K562 (cell line): Measurements from ENCODE around the gene NUP62. TPM values are rescaled to one million over a fixed set of nuclear protein-coding genes. Genes with fewer than 3 reads are reported as not detected.

Source experiments
- ATF6 ChIP-seq: sonication (generic); formaldehyde crosslinking; IDR thresholded peaks from 2 replicates; pipeline ENCODE4 v1.4.0; 2020; ENCODE audit warnings: mild to moderate bottlenecking, missing genetic modification reagents
- CBX8 ChIP-seq: fragments of 200-600 bp; sonication (generic); IDR thresholded peaks from 2 replicates; pipeline ENCODE4 v1.6.1; 2012; ENCODE audit warnings: borderline replicate concordance, mixed run types, low read depth, mild to moderate bottlenecking, moderate library complexity, mixed read lengths, low read length, control low read depth, inconsistent platforms; ENCODE audit not compliant: poor library complexity, severe bottlenecking; ENCODE audit errors: extremely low read depth
- DPF2 ChIP-seq: fragments of 450-650 bp; IDR thresholded peaks from 2 replicates; pipeline ENCODE4 v1.6.1; 2016
- HNRNPL ChIP-seq: fragments of 200-400 bp; formaldehyde crosslinking; IDR thresholded peaks from 2 replicates; pipeline ENCODE4 v1.6.1; 2017; ENCODE audit warnings: low read depth, mild to moderate bottlenecking, low read length
- NELFE ChIP-seq: IDR thresholded peaks from 2 replicates; pipeline ENCODE4 v1.6.1; 2011; ENCODE audit warnings: mild to moderate bottlenecking; ENCODE audit not compliant: insufficient read depth, insufficient read length
- PKNOX1 ChIP-seq: fragments of 450-650 bp; IDR thresholded peaks from 2 replicates; pipeline ENCODE4 v1.6.1; 2016
- PRDM10 ChIP-seq: fragments of 450-650 bp; IDR thresholded peaks from 2 replicates; pipeline ENCODE4 v1.6.1; 2018; ENCODE audit not compliant: partially characterized antibody
- THRAP3 ChIP-seq: fragments of 450-650 bp; IDR thresholded peaks from 2 replicates; pipeline ENCODE4 v1.6.1; 2016; ENCODE audit warnings: mild to moderate bottlenecking, inconsistent platforms, borderline replicate concordance
- ZNF12 ChIP-seq: sonication (generic); formaldehyde crosslinking; IDR thresholded peaks from 2 replicates; pipeline ENCODE4 v1.4.0; 2020; ENCODE audit warnings: mild to moderate bottlenecking, missing genetic modification reagents
- ZNF551 ChIP-seq: fragments of 250-450 bp; sonication (Bioruptor Pico); IDR thresholded peaks from 2 replicates; pipeline ENCODE4 v1.5.0; 2021; ENCODE audit warnings: mild to moderate bottlenecking, moderate library complexity
- ZNF583 ChIP-seq: fragments of 250-450 bp; sonication (Bioruptor Pico); IDR thresholded peaks from 2 replicates; pipeline ENCODE4 v1.4.0; 2020
- ZNF695 ChIP-seq: fragments of 450-650 bp; formaldehyde crosslinking; IDR thresholded peaks from 2 replicates; pipeline ENCODE4 v1.4.0; 2020; ENCODE audit warnings: mild to moderate bottlenecking, moderate library complexity
- ZNF699 ChIP-seq: fragments of 250-450 bp; sonication (Bioruptor Pico); IDR thresholded peaks from 2 replicates; pipeline ENCODE4 v1.8.0; 2021; ENCODE audit warnings: mild to moderate bottlenecking, moderate library complexity; ENCODE audit not compliant: insufficient replicate concordance
- polyA plus RNA-seq, 8 experiments: library from polyadenylated mRNA; depleted of rRNA in 4 of 8; stranded (reverse) in 5 of 8; unstranded in 3 of 8; fragments of >200 nt; fragmentation: Nextera tagmentation in 2 of 8; fragmentation: Illumina TruSeq in 1 of 8; extraction: Ambion mirVana in 2 of 8; extraction: Trizol in 1 of 8; gene quantifications; 2 replicates each; pipeline versions ENCODE4 v1.2.1 to v1.2.3, GENCODE V29; 2011 to 2014; ENCODE audit warnings: inconsistent platforms in 1 of 8, missing spikeins in 1 of 8
- total RNA-seq, 7 experiments: library from RNA; depleted of rRNA in 6 of 7; stranded (reverse); fragments of >200 nt in 6 of 7; fragmentation: Illumina TruSeq in 2 of 7; extraction: Trizol in 2 of 7; gene quantifications; 2 replicates each; pipeline versions ENCODE4 v1.2.1 to v1.2.3, GENCODE V29; 2011 to 2021; ENCODE audit warnings: low replicate concordance in 1 of 7
- TF ChIP-seq, protein P1 (sequence below): fragments of 250-450 bp; sonication (Bioruptor Pico); IDR thresholded peaks from 2 replicates; pipeline ENCODE4 v1.4.0; 2020

The NUP62 gene
- total and polyA plus RNA-seq, 9 of the 15 experiments (the other 6 are each of a cell fraction or from before 2014, with no cell fraction given), result 16.9 to 109 (median 66.0) TPM

GRCh38 chr19:49889687-49890348, 39.5 kb downstream of the NUP62 start (continued):
- TF ChIP-seq, protein P1, sequence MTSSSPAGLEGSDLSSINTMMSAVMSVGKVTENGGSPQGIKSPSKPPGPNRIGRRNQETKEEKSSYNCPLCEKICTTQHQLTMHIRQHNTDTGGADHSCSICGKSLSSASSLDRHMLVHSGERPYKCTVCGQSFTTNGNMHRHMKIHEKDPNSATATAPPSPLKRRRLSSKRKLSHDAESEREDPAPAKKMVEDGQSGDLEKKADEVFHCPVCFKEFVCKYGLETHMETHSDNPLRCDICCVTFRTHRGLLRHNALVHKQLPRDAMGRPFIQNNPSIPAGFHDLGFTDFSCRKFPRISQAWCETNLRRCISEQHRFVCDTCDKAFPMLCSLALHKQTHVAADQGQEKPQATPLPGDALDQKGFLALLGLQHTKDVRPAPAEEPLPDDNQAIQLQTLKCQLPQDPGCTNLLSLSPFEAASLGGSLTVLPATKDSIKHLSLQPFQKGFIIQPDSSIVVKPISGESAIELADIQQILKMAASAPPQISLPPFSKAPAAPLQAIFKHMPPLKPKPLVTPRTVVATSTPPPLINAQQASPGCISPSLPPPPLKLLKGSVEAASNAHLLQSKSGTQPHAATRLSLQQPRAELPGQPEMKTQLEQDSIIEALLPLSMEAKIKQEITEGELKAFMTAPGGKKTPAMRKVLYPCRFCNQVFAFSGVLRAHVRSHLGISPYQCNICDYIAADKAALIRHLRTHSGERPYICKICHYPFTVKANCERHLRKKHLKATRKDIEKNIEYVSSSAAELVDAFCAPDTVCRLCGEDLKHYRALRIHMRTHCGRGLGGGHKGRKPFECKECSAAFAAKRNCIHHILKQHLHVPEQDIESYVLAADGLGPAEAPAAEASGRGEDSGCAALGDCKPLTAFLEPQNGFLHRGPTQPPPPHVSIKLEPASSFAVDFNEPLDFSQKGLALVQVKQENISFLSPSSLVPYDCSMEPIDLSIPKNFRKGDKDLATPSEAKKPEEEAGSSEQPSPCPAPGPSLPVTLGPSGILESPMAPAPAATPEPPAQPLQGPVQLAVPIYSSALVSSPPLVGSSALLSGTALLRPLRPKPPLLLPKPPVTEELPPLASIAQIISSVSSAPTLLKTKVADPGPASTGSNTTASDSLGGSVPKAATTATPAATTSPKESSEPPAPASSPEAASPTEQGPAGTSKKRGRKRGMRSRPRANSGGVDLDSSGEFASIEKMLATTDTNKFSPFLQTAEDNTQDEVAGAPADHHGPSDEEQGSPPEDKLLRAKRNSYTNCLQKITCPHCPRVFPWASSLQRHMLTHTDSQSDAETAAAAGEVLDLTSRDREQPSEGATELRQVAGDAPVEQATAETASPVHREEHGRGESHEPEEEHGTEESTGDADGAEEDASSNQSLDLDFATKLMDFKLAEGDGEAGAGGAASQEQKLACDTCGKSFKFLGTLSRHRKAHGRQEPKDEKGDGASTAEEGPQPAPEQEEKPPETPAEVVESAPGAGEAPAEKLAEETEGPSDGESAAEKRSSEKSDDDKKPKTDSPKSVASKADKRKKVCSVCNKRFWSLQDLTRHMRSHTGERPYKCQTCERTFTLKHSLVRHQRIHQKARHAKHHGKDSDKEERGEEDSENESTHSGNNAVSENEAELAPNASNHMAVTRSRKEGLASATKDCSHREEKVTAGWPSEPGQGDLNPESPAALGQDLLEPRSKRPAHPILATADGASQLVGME (CRISPR knock-in tag), result peak; percentile 55; the same call in 1 of the 2 replicates
- TF ChIP-seq ZNF12 (CRISPR knock-in tag) (peak; percentile 85; the same call in 1 of the 2 replicates), NELFE (no peak), PKNOX1 (0 out of 2 replicates have a peak, but pooled peaks have one; percentile 37), ZNF583 (0 out of 2 replicates have a peak, but pooled peaks have one; percentile 23), DPF2 (no peak), THRAP3 (no peak), ZNF695 (CRISPR knock-in tag) (no peak), ATF6 (peak; percentile 100), HNRNPL (no peak; the same call in 1 of the 2 replicates), ZNF551 (CRISPR knock-in tag) (no peak), ZNF699 (no peak), CBX8 (no peak), PRDM10 (peak; percentile 56)
